ENCODE results near the gene TSPEAR.

DNA sequence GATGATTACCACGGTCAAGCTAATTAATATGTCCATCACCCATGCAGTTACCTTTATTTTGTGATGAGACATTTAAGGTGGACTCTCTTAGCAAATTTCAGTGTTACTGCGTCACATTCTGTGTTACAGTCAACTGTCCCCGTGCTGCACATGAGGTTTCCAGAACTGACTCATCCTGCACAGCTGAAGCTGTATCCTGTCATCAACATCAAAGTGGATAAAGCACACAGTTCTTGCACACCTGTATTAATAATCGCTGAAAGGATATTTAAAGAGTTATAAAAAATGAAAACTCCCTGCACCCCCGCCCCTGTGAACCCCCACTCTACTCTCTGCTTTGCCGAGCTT, 127.6 kb downstream of the TSPEAR start:
- TF ChIP-seq FOXP2 (optimal IDR thresholded peaks at IDR 0.05; ENCODE audit: borderline replicate concordance, extremely low read depth, extremely low read length, insufficient read depth) (no peak), SIN3A (IDR thresholded peaks at IDR 0.05; ENCODE audit: borderline replicate concordance, insufficient read depth, low read length) (no peak), TAF1 (IDR thresholded peaks at IDR 0.05; ENCODE audit: borderline replicate concordance, insufficient read depth, low read length) (no peak)

Data from PFSK-1 (cell line).